Mesothelial cell of epicardium (in vitro differentiated cells): ENCODE data around the gene NPPC. TPM values are rescaled to one million over a fixed set of nuclear protein-coding genes. Genes with fewer than 3 reads are reported as not detected.
"Not testable (repeated sequence)": the region's sequence is repeated elsewhere in the genome, so short reads cannot be mapped to it uniquely, and the experiment has no call there.

Experiments used
- DNase-seq, 2 experiments: peaks; one replicate each; pipeline ENCODE4 v3.0.0; 2021; ENCODE audit warnings: low spot score in 2 of 2; ENCODE audit not compliant: unreplicated experiment in 2 of 2
- H3K27ac Mint-ChIP-seq: 2 replicates; pipeline ENCODE4 v1.8.0; 2021; ENCODE audit warnings: mixed read lengths
- H3K27me3 Mint-ChIP-seq: 2 replicates; pipeline ENCODE4 v1.8.0; 2021; ENCODE audit warnings: low read depth, mixed read lengths
- H3K36me3 Mint-ChIP-seq: 2 replicates; pipeline ENCODE4 v1.8.0; 2021; ENCODE audit warnings: mixed read lengths
- H3K4me1 Mint-ChIP-seq: 2 replicates; pipeline ENCODE4 v1.8.0; 2021; ENCODE audit warnings: mixed read lengths
- H3K4me3 Mint-ChIP-seq: 2 replicates; pipeline ENCODE4 v1.8.0; 2021; ENCODE audit warnings: mild to moderate bottlenecking, moderate library complexity, mixed read lengths
- H3K9me3 Mint-ChIP-seq: 2 replicates; pipeline ENCODE4 v1.8.0; 2021; ENCODE audit warnings: mixed read lengths
- CTCF ChIP-seq: fragments of 200-600 bp; sonication (generic); IDR thresholded peaks from one replicate; pipeline ENCODE4 v1.5.0; 2021; ENCODE audit warnings: antibody characterized with exemption; ENCODE audit not compliant: unreplicated experiment
- total RNA-seq: library from RNA; stranded (reverse); gene quantifications from 3 replicates; pipeline ENCODE4 v1.2.1, GENCODE V29; 2021

NPPC gene
- total RNA-seq, 1 donor from 2014 or later, result 0.80 TPM

GRCh38 chr2:231886071-231886681, 40.0 kb downstream of the NPPC start:
- DNase-seq, result no peak
- Mint-ChIP-seq H3K4me3 (no peak overlapping the region), H3K36me3 (no peaks in the 10 kb centered on the region), H3K27me3 (peaks cover 22% of the 10 kb centered on the region), H3K27ac (no peak overlapping the region), H3K9me3 (no peaks in the 10 kb centered on the region), H3K4me1 (peaks cover 32% of the 10 kb centered on the region)
- no peak for TF ChIP-seq CTCF

- Mint-ChIP-seq H3K9me3 (no peaks in the 10 kb centered on the region), H3K4me1 (peaks cover 30% of the 10 kb centered on the region), H3K27ac (no peak overlapping the region), H3K27me3 (peaks cover 24% of the 10 kb centered on the region), H3K36me3 (no peaks in the 10 kb centered on the region), H3K4me3 (no peak overlapping the region)
- TF ChIP-seq CTCF, result no peak
- DNase-seq, result no peak
Measured at GRCh38 chr2:231884438-231885140, 41.6 kb downstream of the NPPC start.

- no peak for TF ChIP-seq CTCF
- Mint-ChIP-seq H3K27ac (peak overlapping the region; percentile 72), H3K9me3 (no peaks in the 10 kb centered on the region), H3K4me1 (peaks cover 33% of the 10 kb centered on the region), H3K27me3 (peaks cover 21% of the 10 kb centered on the region), H3K4me3 (peak overlapping the region; percentile 9), H3K36me3 (no peaks in the 10 kb centered on the region)
- no peak for DNase-seq
Measured at GRCh38 chr2:231883468-231883881, 42.7 kb downstream of the NPPC start.

GRCh38 chr2:231882646-231883045, 43.5 kb downstream of the NPPC start:
- no peak for TF ChIP-seq CTCF
- Mint-ChIP-seq H3K27me3 (peaks cover 21% of the 10 kb centered on the region), H3K4me3 (no peak overlapping the region), H3K9me3 (no peaks in the 10 kb centered on the region), H3K36me3 (no peaks in the 10 kb centered on the region), H3K27ac (peak overlapping the region; percentile 44), H3K4me1 (peaks cover 37% of the 10 kb centered on the region)
- DNase-seq, result no peak

GRCh38 chr2:231880371-231880770, 45.8 kb downstream of the NPPC start:
- not testable (repeated sequence) for H3K9me3 Mint-ChIP-seq, H3K4me3 Mint-ChIP-seq, H3K27ac Mint-ChIP-seq, H3K36me3 Mint-ChIP-seq, DNase-seq
- Mint-ChIP-seq H3K4me1 (peaks cover 37% of the 10 kb centered on the region), H3K27me3 (peaks cover 12% of the 10 kb centered on the region)

GRCh38 chr2:231879216-231879615, 47.0 kb downstream of the NPPC start:
- DNase-seq, result no peak
- TF ChIP-seq CTCF, result no peak
- H3K4me1 Mint-ChIP-seq, result peaks cover 29% of the 10 kb centered on the region
- no peaks in the 10 kb centered on the region for H3K36me3 Mint-ChIP-seq
- no peaks in the 10 kb centered on the region for H3K9me3 Mint-ChIP-seq
- peaks cover 10% of the 10 kb centered on the region for H3K27me3 Mint-ChIP-seq
- no peak overlapping the region for H3K4me3 Mint-ChIP-seq
- no peak overlapping the region for H3K27ac Mint-ChIP-seq
